Mesenchymal stem cell (in vitro differentiated cells and primary cell): Measurements from ENCODE around the gene RTF1.
A peak's percentile ranks its signal among the peaks of the same experiment; 100 is the strongest.
"Not testable (repeated sequence)": the region's sequence is repeated elsewhere in the genome, so short reads cannot be mapped to it uniquely, and the experiment has no call there.

Experiments used
- DNase-seq: peaks from one replicate; pipeline ENCODE4 v3.0.0-alpha.2; 2013
- H2AFZ ChIP-seq: one replicate; pipeline ENCODE4 v1.6.1; 2013; ENCODE audit warnings: low read depth, mild to moderate bottlenecking, control low read depth, inconsistent platforms, low read length, moderate library complexity
- H2AK5ac ChIP-seq: 2 replicates; pipeline ENCODE4 v1.6.1; 2013; ENCODE audit warnings: low read length, moderate library complexity, mild to moderate bottlenecking, inconsistent platforms; ENCODE audit not compliant: severe bottlenecking
- H2BK120ac ChIP-seq: one replicate; pipeline ENCODE4 v1.6.1; 2013; ENCODE audit warnings: low read depth, mild to moderate bottlenecking, inconsistent platforms, low read length, moderate library complexity
- H2BK12ac ChIP-seq, 2 experiments: one replicate each; pipeline ENCODE4 v1.6.1; 2013; ENCODE audit warnings: inconsistent platforms in 2 of 2, low read length in 2 of 2, mild to moderate bottlenecking in 2 of 2, moderate library complexity in 2 of 2, control low read depth in 1 of 2
- H2BK15ac ChIP-seq: one replicate; pipeline ENCODE4 v1.6.1; 2013; ENCODE audit warnings: mild to moderate bottlenecking, low read depth, inconsistent platforms; ENCODE audit not compliant: poor library complexity, severe bottlenecking
- H2BK5ac ChIP-seq: 2 replicates; pipeline ENCODE4 v1.6.1; 2013; ENCODE audit warnings: low read depth, mild to moderate bottlenecking, low read length, control low read depth, inconsistent platforms; ENCODE audit not compliant: poor library complexity, severe bottlenecking
- H3K14ac ChIP-seq, 2 experiments: one replicate each; pipeline ENCODE4 v1.6.1; 2013; ENCODE audit warnings: inconsistent platforms in 2 of 2, low read length in 2 of 2, control low read depth in 1 of 2, mild to moderate bottlenecking in 1 of 2, moderate library complexity in 1 of 2
- H3K18ac ChIP-seq, 2 experiments: one replicate each; pipeline ENCODE4 v1.6.1; 2013; ENCODE audit warnings: inconsistent platforms in 2 of 2, low read length in 2 of 2, control low read depth in 1 of 2, low read depth in 1 of 2, mild to moderate bottlenecking in 1 of 2
- H3K23ac ChIP-seq, 2 experiments: one replicate each; pipeline ENCODE4 v1.6.1; 2013; ENCODE audit warnings: inconsistent platforms in 2 of 2, low read length in 2 of 2, mild to moderate bottlenecking in 2 of 2, moderate library complexity in 2 of 2, control low read depth in 1 of 2
- H3K27ac ChIP-seq: 2 replicates; pipeline ENCODE4 v1.5.1; 2013; ENCODE audit warnings: mild to moderate bottlenecking, moderate library complexity, low read length, control low read depth, inconsistent platforms; ENCODE audit not compliant: poor library complexity, severe bottlenecking
- H3K27me3 ChIP-seq, 2 experiments: 2 replicates each; pipeline versions ENCODE4 v1.6.1 to v1.7.0; 2013; ENCODE audit warnings: low read length in 2 of 2, mild to moderate bottlenecking in 2 of 2, moderate library complexity in 2 of 2, control low read depth in 1 of 2, inconsistent platforms in 1 of 2; ENCODE audit not compliant: control insufficient read depth in 1 of 2, insufficient read depth in 1 of 2
- H3K36me3 ChIP-seq, 2 experiments: 2 replicates each; pipeline versions ENCODE4 v1.6.1 to v1.7.0; 2013; ENCODE audit warnings: low read length in 2 of 2, control low read depth in 1 of 2, inconsistent platforms in 1 of 2, low read depth in 1 of 2, mild to moderate bottlenecking in 1 of 2; ENCODE audit not compliant: insufficient read depth in 2 of 2, control insufficient read depth in 1 of 2
- H3K4ac ChIP-seq, 2 experiments: one replicate each; pipeline ENCODE4 v1.6.1; 2013; ENCODE audit warnings: inconsistent platforms in 2 of 2, low read length in 2 of 2, mild to moderate bottlenecking in 2 of 2, moderate library complexity in 2 of 2, control low read depth in 1 of 2, low read depth in 1 of 2
- H3K4me1 ChIP-seq: 2 replicates; pipeline ENCODE4 v1.6.1; 2013; ENCODE audit warnings: low read depth, low read length, control low read depth; ENCODE audit not compliant: control insufficient read depth, insufficient read depth
- H3K4me2 ChIP-seq: 2 replicates; pipeline ENCODE4 v1.6.1; 2013; ENCODE audit warnings: low read length, mild to moderate bottlenecking, inconsistent platforms; ENCODE audit not compliant: poor library complexity, severe bottlenecking
- H3K4me3 ChIP-seq, 2 experiments: 2 replicates each; pipeline versions ENCODE4 v1.5.1 to v1.7.0; 2013; ENCODE audit warnings: low read length in 2 of 2, mild to moderate bottlenecking in 2 of 2, control low read depth in 1 of 2, low read depth in 1 of 2; ENCODE audit not compliant: insufficient read depth in 1 of 2
- H3K79me1 ChIP-seq: replicated peaks from 2 replicates; pipeline ENCODE4 v1.6.1; 2013; ENCODE audit warnings: mild to moderate bottlenecking, control low read depth, low read length, inconsistent platforms; ENCODE audit not compliant: poor library complexity, severe bottlenecking
- H3K9ac ChIP-seq: 2 replicates; pipeline ENCODE4 v1.7.0; 2013; ENCODE audit warnings: mild to moderate bottlenecking, low read length, moderate library complexity
- H3K9me3 ChIP-seq: 2 replicates; pipeline ENCODE4 v1.7.0; 2013; ENCODE audit warnings: mild to moderate bottlenecking, low read length; ENCODE audit not compliant: control insufficient read depth
- H4K8ac ChIP-seq: one replicate; pipeline ENCODE4 v1.6.1; 2013; ENCODE audit warnings: inconsistent platforms, mild to moderate bottlenecking, low read length, moderate library complexity
- H4K91ac ChIP-seq: one replicate; pipeline ENCODE4 v1.6.1; 2013; ENCODE audit warnings: mild to moderate bottlenecking, low read length, inconsistent platforms
- WGBS: methylation state at CpG from one replicate; pipeline ENCODE4 v1.1.7; 2013; ENCODE audit warnings: mixed read lengths; 5-methylcytosine and 5-hydroxymethylcytosine counted together

RTF1 gene

GRCh38 chr15:41424809-41425208 is 7.9 kb downstream of the RTF1 start:
- Histone ChIP-seq H2BK15ac (no peak overlapping the region), H3K4me3 (no peak overlapping the region), H3K36me3 (peaks cover 3 to 4% of the 10 kb centered on the region in 2 experiments), H4K8ac (peak overlapping the region; percentile 41), H3K4ac (no peak overlapping the region), H3K9ac (no peak overlapping the region), H3K4me1 (peaks cover 2% of the 10 kb centered on the region), H3K14ac (no peak overlapping the region), H2AK5ac (no peak overlapping the region), H3K27me3 (no peaks in the 10 kb centered on the region), H3K9me3 (no peaks in the 10 kb centered on the region), H3K79me1 (peaks cover 10% of the 10 kb centered on the region), H3K18ac (no peak overlapping the region), H2BK12ac (no peak overlapping the region), H2AFZ (no peak overlapping the region), H3K4me2 (no peak overlapping the region), H2BK5ac (no peak overlapping the region), H4K91ac (no peak overlapping the region), H2BK120ac (no peak overlapping the region), H3K27ac (no peak overlapping the region), H3K23ac (no peak overlapping the region)
- WGBS = 93% methylated on average over 14 of the region's 14 CpGs
- DNase-seq = no peak

- WGBS = 95% methylated on average over 5 of the region's 5 CpGs
- peaks cover 12% of the 10 kb centered on the region for H3K79me1 ChIP-seq
Observed at GRCh38 chr15:41425907-41426306, 9.0 kb downstream of the RTF1 start.

GRCh38 chr15:41429003-41429890 is 12.4 kb downstream of the RTF1 start:
- no peak overlapping the region for H3K4me3 ChIP-seq
- H3K79me1 ChIP-seq = peaks cover 18% of the 10 kb centered on the region
- H2BK5ac ChIP-seq = no peak overlapping the region
- no peak overlapping the region for H3K9ac ChIP-seq
- no peaks in the 10 kb centered on the region for H3K27me3 ChIP-seq
- H3K36me3 ChIP-seq = peaks cover 2 to 9% of the 10 kb centered on the region in 2 experiments
- H3K18ac ChIP-seq = no peak overlapping the region
- H3K27ac ChIP-seq = no peak overlapping the region
- 97% methylated on average over 10 of the region's 10 CpGs for WGBS
- DNase-seq = peak; percentile 39
- no peaks in the 10 kb centered on the region for H3K9me3 ChIP-seq
- no peak overlapping the region for H4K91ac ChIP-seq
- no peak overlapping the region for H2BK15ac ChIP-seq
- no peak overlapping the region for H3K23ac ChIP-seq
- no peak overlapping the region for H3K14ac ChIP-seq
- H3K4me2 ChIP-seq = no peak overlapping the region
- H2BK120ac ChIP-seq = no peak overlapping the region
- H2AFZ ChIP-seq = no peak overlapping the region
- no peak overlapping the region for H4K8ac ChIP-seq
- H2BK12ac ChIP-seq = no peak overlapping the region
- H2AK5ac ChIP-seq = no peak overlapping the region
- H3K4ac ChIP-seq = no peak overlapping the region
- H3K4me1 ChIP-seq = no peaks in the 10 kb centered on the region

More at GRCh38 chr15:41425907-41426306, 9.0 kb downstream of the RTF1 start:
- H3K4me1 ChIP-seq, H2BK5ac ChIP-seq, H2AK5ac ChIP-seq, H3K36me3 ChIP-seq, H3K18ac ChIP-seq, H2AFZ ChIP-seq, H3K9me3 ChIP-seq, H3K14ac ChIP-seq, H3K9ac ChIP-seq, H2BK12ac ChIP-seq, H4K91ac ChIP-seq, DNase-seq, H4K8ac ChIP-seq, H2BK120ac ChIP-seq, H3K4me2 ChIP-seq, H2BK15ac ChIP-seq, H3K27ac ChIP-seq, H3K23ac ChIP-seq, H3K4me3 ChIP-seq, H3K4ac ChIP-seq, H3K27me3 ChIP-seq: not testable (repeated sequence)

- Histone ChIP-seq H3K79me1 (peaks cover 16% of the 10 kb centered on the region), H2AFZ (no peak overlapping the region), H3K9ac (no peak overlapping the region), H3K4me3 (no peak overlapping the region), H2BK15ac (no peak overlapping the region), H3K4me1 (no peaks in the 10 kb centered on the region), H3K4me2 (no peak overlapping the region), H3K27ac (no peak overlapping the region), H3K9me3 (no peaks in the 10 kb centered on the region), H2BK5ac (no peak overlapping the region), H2AK5ac (no peak overlapping the region), H3K18ac (no peak overlapping the region), H4K8ac (no peak overlapping the region), H4K91ac (no peak overlapping the region), H2BK120ac (no peak overlapping the region), H3K4ac (no peak overlapping the region), H3K23ac (no peak overlapping the region), H3K36me3 (peaks cover 12 to 17% of the 10 kb centered on the region in 2 experiments), H3K27me3 (no peaks in the 10 kb centered on the region), H3K14ac (no peak overlapping the region), H2BK12ac (no peak overlapping the region)
- WGBS = 93% methylated on average over 2 of the region's 4 CpGs
- DNase-seq = no peak
Observed at GRCh38 chr15:41435037-41435786, 18.3 kb downstream of the RTF1 start.
